Measurements from ENCODE around the gene FMN1. TPM values are rescaled to one million over a fixed set of nuclear protein-coding genes. Genes with fewer than 3 reads are reported as not detected.

FMN1 gene
- total and polyA plus RNA-seq, 2 of the 8 experiments (the other 6 are each of a cell fraction or from before 2014, with no cell fraction given): 0.27 to 3.7 TPM

DNA sequence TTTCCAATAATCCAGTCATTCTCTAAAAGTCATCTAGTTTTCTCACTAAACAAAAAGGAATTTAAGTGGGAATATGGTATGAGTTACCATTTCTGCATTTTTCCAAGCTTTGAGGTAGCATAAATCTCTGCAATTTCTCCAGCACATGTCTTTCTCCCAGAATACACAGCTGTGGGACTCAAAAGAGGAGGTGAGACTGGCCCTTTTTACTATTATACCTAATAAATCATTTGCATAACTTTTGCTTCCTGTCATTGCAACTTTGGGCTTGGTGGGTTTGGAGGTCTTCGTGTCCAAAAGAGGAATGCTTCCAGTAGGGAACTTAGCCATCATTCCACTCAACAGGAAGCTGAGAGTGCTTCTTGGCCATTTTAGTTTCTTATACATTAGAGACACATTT, 94.8 kb downstream of the FMN1 start:
- Histone ChIP-seq H2AFZ (ENCODE audit: low read length) (no peak overlapping the region), H3K27me3 (replicated peaks in 1 of 4; ENCODE audit: control insufficient read depth in 3 of 4, extremely low read depth in 1 of 4, insufficient read depth in 3 of 4, low read length in 3 of 4) (no peaks in the 10 kb centered on the region), H2AK5ac (ENCODE audit: low read depth, low read length) (no peak overlapping the region), H3K9ac (replicated peaks in 1 of 4; ENCODE audit: extremely low read depth in 1 of 4, low read depth in 3 of 4, low read length in 3 of 4) (no peak overlapping the region), H3K18ac (ENCODE audit: extremely low read depth, low read length) (no peak overlapping the region), H4K5ac (ENCODE audit: insufficient read length, low read depth, low read length) (no peak overlapping the region), H3K4me2 (ENCODE audit: insufficient read depth in 1 of 2, low read depth in 2 of 2, low read length in 2 of 2) (no peak overlapping the region), H2BK12ac (ENCODE audit: low read depth, low read length) (no peak overlapping the region), H4K91ac (replicated peaks; ENCODE audit: insufficient read length, low read length) (no peak overlapping the region), H3K56ac (replicated peaks; ENCODE audit: insufficient read length, low read depth, low read length) (no peak overlapping the region), H3K4me3 (ENCODE audit: extremely low read depth in 1 of 4, insufficient read depth in 2 of 4, low read depth in 3 of 4, low read length in 4 of 4) (no peak overlapping the region), H3K14ac (ENCODE audit: insufficient read length) (no peak overlapping the region), H2BK5ac (ENCODE audit: low read depth, low read length) (no peak overlapping the region), H3K4me1 (replicated peaks in 1 of 4; ENCODE audit: control insufficient read depth in 3 of 4, insufficient read depth in 4 of 4, low read length in 3 of 4) (no peaks in the 10 kb centered on the region), H2BK15ac (ENCODE audit: low read length) (no peak overlapping the region), H3K79me2 (ENCODE audit: control insufficient read depth in 1 of 2, insufficient read depth in 2 of 2, low read length in 2 of 2) (no peaks in the 10 kb centered on the region), H3K36me3 (ENCODE audit: control insufficient read depth in 2 of 4, insufficient read depth in 4 of 4, low read length in 3 of 4) (no peaks in the 10 kb centered on the region), H3K23me2 (ENCODE audit: low read depth, low read length) (no peaks in the 10 kb centered on the region), H3K27ac (ENCODE audit: low read depth, low read length) (no peak overlapping the region), H3K23ac (ENCODE audit: insufficient read length) (no peak overlapping the region), H3K79me1 (ENCODE audit: low read depth, low read length) (no peaks in the 10 kb centered on the region), H4K20me1 (replicated peaks in 1 of 2; ENCODE audit: control insufficient read depth in 1 of 2, insufficient read depth in 2 of 2, low read length in 2 of 2) (no peaks in the 10 kb centered on the region), H3K4ac (replicated peaks; ENCODE audit: insufficient read length, low read depth, low read length) (no peak overlapping the region), H4K8ac (ENCODE audit: extremely low read depth, insufficient read depth, low read length) (no peak overlapping the region), H2BK120ac (replicated peaks; ENCODE audit: low read depth, low read length) (no peak overlapping the region), H2BK20ac (ENCODE audit: low read length) (no peak overlapping the region), H3K9me3 (ENCODE audit: insufficient read depth in 2 of 2, low read depth in 1 of 2, low read length in 1 of 2) (no peaks in the 10 kb centered on the region)
- 40% methylated on average over 1 of the region's 1 CpG; no CpG with 5 or more reads in 1 of the 2 experiments for WGBS, 2 experiments (ENCODE audit: extremely low coverage in 1 of 2, insufficient coverage in 1 of 2, insufficient read length in 1 of 2, insufficient replicate concordance in 2 of 2, low coverage in 1 of 2, low lambda C conversion rate in 2 of 2, missing lambda C conversion rate in 1 of 2)
- CTCF ChIA-PET (ENCODE audit: partially characterized antibody): interaction anchor here (1.2 kb wide), 1 partner anchor 34 kb away, joined by 3 read pairs; no protein-coding TSS in a partner anchor
- POLR2A ChIA-PET (ENCODE audit: partially characterized antibody): no interaction called here
- DNase-seq (ENCODE audit: low read depth in 1 of 2, low spot score in 2 of 2) (no peak), FAIRE-seq (no peak)
- TF ChIP-seq, protein P1, sequence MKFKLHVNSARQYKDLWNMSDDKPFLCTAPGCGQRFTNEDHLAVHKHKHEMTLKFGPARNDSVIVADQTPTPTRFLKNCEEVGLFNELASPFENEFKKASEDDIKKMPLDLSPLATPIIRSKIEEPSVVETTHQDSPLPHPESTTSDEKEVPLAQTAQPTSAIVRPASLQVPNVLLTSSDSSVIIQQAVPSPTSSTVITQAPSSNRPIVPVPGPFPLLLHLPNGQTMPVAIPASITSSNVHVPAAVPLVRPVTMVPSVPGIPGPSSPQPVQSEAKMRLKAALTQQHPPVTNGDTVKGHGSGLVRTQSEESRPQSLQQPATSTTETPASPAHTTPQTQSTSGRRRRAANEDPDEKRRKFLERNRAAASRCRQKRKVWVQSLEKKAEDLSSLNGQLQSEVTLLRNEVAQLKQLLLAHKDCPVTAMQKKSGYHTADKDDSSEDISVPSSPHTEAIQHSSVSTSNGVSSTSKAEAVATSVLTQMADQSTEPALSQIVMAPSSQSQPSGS (IDR thresholded peaks at IDR 0.05; ENCODE audit: low read length): no peak
- TF ChIP-seq KDM4A (IDR thresholded peaks at IDR 0.05; ENCODE audit: low read depth, low read length, severe bottlenecking) (no peak), GTF2F1 (IDR thresholded peaks at IDR 0.05; ENCODE audit: borderline replicate concordance, low read depth, low read length) (no peak), TAF7 (optimal IDR thresholded peaks at IDR 0.05; ENCODE audit: borderline replicate concordance, low read depth, low read length) (no peak), KDM5A (IDR thresholded peaks at IDR 0.05; ENCODE audit: low read length) (no peak), EZH2 (IDR thresholded peaks at IDR 0.05; ENCODE audit: low read depth, low read length, severe bottlenecking) (no peak), FOSL1 (IDR thresholded peaks at IDR 0.05; ENCODE audit: insufficient read depth, low read depth, low read length) (no peak), BRCA1 (IDR thresholded peaks at IDR 0.05; ENCODE audit: low read depth, low read length) (no peak), SIN3A (conservative IDR thresholded peaks at IDR 0.05 in 1 of 2, IDR thresholded peaks at IDR 0.05 in 1 of 2; ENCODE audit: low read depth in 1 of 2, low read length in 2 of 2) (no peak), TBP (IDR thresholded peaks at IDR 0.05; ENCODE audit: low read depth, low read length) (no peak)
- TF ChIP-seq, protein P2, sequence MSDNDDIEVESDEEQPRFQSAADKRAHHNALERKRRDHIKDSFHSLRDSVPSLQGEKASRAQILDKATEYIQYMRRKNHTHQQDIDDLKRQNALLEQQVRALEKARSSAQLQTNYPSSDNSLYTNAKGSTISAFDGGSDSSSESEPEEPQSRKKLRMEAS (IDR thresholded peaks at IDR 0.05): no peak
